A673 (cell line): ENCODE measurements around the gene CLCN5.

Experiments
- EZH2 ChIP-seq: fragments of 200-600 bp; sonication (generic); IDR thresholded peaks from 2 replicates; pipeline ENCODE4 v1.6.1; 2017; ENCODE audit warnings: borderline replicate concordance, low read depth, mild to moderate bottlenecking, mixed read lengths, antibody characterized with exemption, low read length; ENCODE audit not compliant: poor library complexity, severe bottlenecking
- TF ChIP-seq, protein P1 (sequence below): fragments of 300-800, 200-600 bp; sonication (generic); conservative IDR thresholded peaks from 2 replicates; pipeline ENCODE4 v1.5.1; 2017; ENCODE audit warnings: low read depth, mild to moderate bottlenecking, antibody characterized with exemption, low read length, moderate library complexity, mixed read lengths

DNA sequence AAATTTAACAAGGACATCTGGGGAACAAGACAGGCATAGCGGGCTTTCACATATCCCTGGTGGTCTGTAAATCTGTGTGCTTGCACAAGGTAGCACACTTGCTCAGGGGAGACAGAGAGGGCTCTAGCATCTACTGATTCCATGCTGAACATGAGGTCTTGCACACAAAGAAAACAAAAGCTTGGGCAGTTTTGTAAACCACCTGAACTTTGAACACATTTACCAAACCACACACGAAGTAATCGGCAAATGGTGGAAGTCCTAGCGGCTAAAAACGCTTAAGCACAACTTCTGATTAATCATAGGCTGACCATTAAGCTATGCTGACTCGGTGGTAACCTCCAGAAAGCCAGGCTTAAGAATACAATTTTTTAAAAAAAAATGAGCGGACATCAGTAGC, 225.6 kb downstream of the CLCN5 start:
- TF ChIP-seq, protein P1, sequence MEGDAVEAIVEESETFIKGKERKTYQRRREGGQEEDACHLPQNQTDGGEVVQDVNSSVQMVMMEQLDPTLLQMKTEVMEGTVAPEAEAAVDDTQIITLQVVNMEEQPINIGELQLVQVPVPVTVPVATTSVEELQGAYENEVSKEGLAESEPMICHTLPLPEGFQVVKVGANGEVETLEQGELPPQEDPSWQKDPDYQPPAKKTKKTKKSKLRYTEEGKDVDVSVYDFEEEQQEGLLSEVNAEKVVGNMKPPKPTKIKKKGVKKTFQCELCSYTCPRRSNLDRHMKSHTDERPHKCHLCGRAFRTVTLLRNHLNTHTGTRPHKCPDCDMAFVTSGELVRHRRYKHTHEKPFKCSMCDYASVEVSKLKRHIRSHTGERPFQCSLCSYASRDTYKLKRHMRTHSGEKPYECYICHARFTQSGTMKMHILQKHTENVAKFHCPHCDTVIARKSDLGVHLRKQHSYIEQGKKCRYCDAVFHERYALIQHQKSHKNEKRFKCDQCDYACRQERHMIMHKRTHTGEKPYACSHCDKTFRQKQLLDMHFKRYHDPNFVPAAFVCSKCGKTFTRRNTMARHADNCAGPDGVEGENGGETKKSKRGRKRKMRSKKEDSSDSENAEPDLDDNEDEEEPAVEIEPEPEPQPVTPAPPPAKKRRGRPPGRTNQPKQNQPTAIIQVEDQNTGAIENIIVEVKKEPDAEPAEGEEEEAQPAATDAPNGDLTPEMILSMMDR: no peak
- no peak for TF ChIP-seq EZH2
